Sigmoid colon (tissue), 7 donors: ENCODE measurements around the gene BCAS3. TPM values are rescaled to one million over a fixed set of nuclear protein-coding genes. Genes with fewer than 3 reads are reported as not detected.

Source experiments
- DNase-seq: peaks from one replicate; pipeline ENCODE4 v3.0.0-alpha.2; 2019
- H3K27ac ChIP-seq, 4 donors: fragments of 200-600 bp; sonication (generic); one replicate each; pipeline ENCODE4 v1.5.1; 2016 to 2019; ENCODE audit warnings: mild to moderate bottlenecking in 1 of 4
- H3K27me3 ChIP-seq, 3 donors: fragments of 200-600 bp; sonication (generic); one replicate each; pipeline ENCODE4 v1.5.1; 2019; ENCODE audit warnings: mild to moderate bottlenecking in 1 of 3
- H3K36me3 ChIP-seq, 4 donors: fragments of 200-600 bp; sonication (generic); one replicate each; pipeline ENCODE4 v1.5.1; 2016 to 2019
- H3K4me1 ChIP-seq, 4 donors: fragments of 200-600 bp; sonication (generic); one replicate each; pipeline ENCODE4 v1.5.1; 2017 to 2019
- H3K4me3 ChIP-seq, 4 donors: fragments of 200-600 bp; sonication (generic); one replicate each; pipeline ENCODE4 v1.5.1; 2017 to 2019; ENCODE audit warnings: mild to moderate bottlenecking in 2 of 4, moderate library complexity in 1 of 4
- H3K9me3 ChIP-seq, 4 donors: fragments of 200-600 bp in 3 of 4; sonication (generic) in 3 of 4; one replicate each; pipeline versions ENCODE4 v1.5.1 to v1.6.1; 2013 to 2019
- CTCF ChIP-seq, 4 experiments: fragments of 450-650 bp in 3 of 4; fragments of 200-600 bp in 1 of 4; IDR thresholded peaks; one replicate each; pipeline ENCODE4 v1.5.1; 2016 to 2019; ENCODE audit warnings: antibody characterized with exemption in 4 of 4, mild to moderate bottlenecking in 3 of 4, moderate library complexity in 2 of 4
- EP300 ChIP-seq, 4 donors: sonication (generic); formaldehyde crosslinking; IDR thresholded peaks; one replicate each; pipeline ENCODE4 v1.6.1; 2017; ENCODE audit warnings: antibody characterized with exemption in 4 of 4
- POLR2A ChIP-seq, 2 donors: fragments of 450-650 bp; IDR thresholded peaks; one replicate each; pipeline ENCODE4 v1.6.1; 2016; ENCODE audit warnings: antibody characterized with exemption in 2 of 2, mild to moderate bottlenecking in 2 of 2, moderate library complexity in 2 of 2
- POLR2AphosphoS5 ChIP-seq, 4 donors: sonication (generic); formaldehyde crosslinking; IDR thresholded peaks; one replicate each; pipeline ENCODE4 v1.6.1; 2017; ENCODE audit warnings: antibody characterized with exemption in 4 of 4
- WGBS, 2 donors: extraction: QIAGEN DNeasy Blood & Tissue Kit; methylation state at CpG; one replicate each; pipeline ENCODE4 v1.1.7; 2013; 5-methylcytosine and 5-hydroxymethylcytosine counted together
- intact Hi-C: fragments of 100-400 bp; cut with DNase I; formaldehyde crosslinking; loops from one replicate; pipeline ENCODE4 v1.15.1; 2023
- polyA plus RNA-seq, 3 donors: library from polyadenylated mRNA; stranded (reverse); fragments of 200-250 nt; gene quantifications; one replicate each; pipeline ENCODE4 v1.2.3, GENCODE V29; 2013
- total RNA-seq, 4 donors: library from RNA; depleted of rRNA; stranded (reverse); fragments of >200 nt; gene quantifications; one replicate each; pipeline ENCODE4 v1.1.0, GENCODE V29; 2016
- donor health status: healthy with polysubstance abuse.
- donor health status: Bipolar disorder and iron deficiency.
- donor health status: healthy.

The BCAS3 gene
- total and polyA plus RNA-seq, 7 donors = 6.3 to 38.5 (median 28.5) TPM

- Histone ChIP-seq H3K27me3 (no peaks in the 10 kb centered on the region), H3K27ac (peak overlapping the region in 1 of 4 donors; percentile 58), H3K36me3 (no peaks in the 10 kb centered on the region), H3K4me1 (no peaks in the 10 kb centered on the region), H3K4me3 (no peak overlapping the region), H3K9me3 (no peaks in the 10 kb centered on the region)
- TF ChIP-seq EP300 (IDR thresholded peaks at IDR 0.05) = no peak
- no peak for TF ChIP-seq CTCF (IDR thresholded peaks at IDR 0.05)
- no peak for TF ChIP-seq POLR2A (IDR thresholded peaks at IDR 0.05)
- no peak for TF ChIP-seq POLR2AphosphoS5 (IDR thresholded peaks at IDR 0.05)
- intact Hi-C loops = no loop called here
- WGBS, 2 donors = 40 to 73% methylated on average over 19 of the region's 19 CpGs
- no peak for DNase-seq
These were observed 689.2 kb downstream of the BCAS3 start for GRCh38 chr17:61366715-61367413.

GRCh38 chr17:61368049-61368831 lies 690.6 kb downstream of the BCAS3 start:
- DNase-seq = no peak
- TF ChIP-seq EP300 (IDR thresholded peaks at IDR 0.05) (no peak), CTCF (IDR thresholded peaks at IDR 0.05) (no peak), POLR2A (IDR thresholded peaks at IDR 0.05) (no peak), POLR2AphosphoS5 (IDR thresholded peaks at IDR 0.05) (no peak)
- 95 to 96% methylated on average over 27 of the region's 27 CpGs for WGBS, 2 donors
- Histone ChIP-seq H3K27ac (no peak overlapping the region), H3K9me3 (no peaks in the 10 kb centered on the region), H3K4me3 (no peak overlapping the region), H3K4me1 (no peaks in the 10 kb centered on the region), H3K27me3 (no peaks in the 10 kb centered on the region), H3K36me3 (no peaks in the 10 kb centered on the region)
- intact Hi-C loops = no loop called here

DNA sequence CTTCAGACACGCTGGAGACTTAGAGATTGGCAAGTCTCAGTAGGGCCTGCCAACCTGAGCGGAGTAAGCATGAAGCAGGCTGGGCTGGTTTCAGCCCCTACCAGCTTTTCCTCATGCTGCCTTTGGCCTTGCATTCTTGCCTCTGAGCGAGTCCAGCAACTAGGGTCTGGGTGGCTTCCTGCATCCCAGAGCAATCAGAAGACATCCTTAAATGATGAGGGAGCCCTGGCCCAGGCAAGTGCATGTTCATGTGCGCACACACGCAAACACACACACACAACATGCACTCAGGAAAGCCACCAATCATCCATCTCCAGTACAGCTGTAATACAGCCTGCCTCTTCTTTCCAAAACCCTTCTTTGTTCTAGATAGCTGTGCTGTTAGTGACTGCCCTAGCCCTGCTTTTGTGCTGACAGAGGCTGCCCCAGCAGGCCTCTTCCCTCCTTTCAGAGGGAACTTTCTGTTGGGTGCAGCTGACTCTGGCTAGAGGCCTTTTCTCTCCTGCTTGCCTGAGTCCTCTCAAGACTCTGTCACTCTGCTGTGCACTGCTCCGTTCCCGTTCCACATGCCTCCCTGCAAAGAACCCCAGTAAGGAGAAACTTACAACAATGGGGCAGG lies 691.3 kb downstream of the BCAS3 start:
- no peaks in the 10 kb centered on the region for H3K9me3 ChIP-seq
- H3K27me3 ChIP-seq = no peaks in the 10 kb centered on the region
- intact Hi-C loops = no loop called here
- H3K27ac ChIP-seq = no peak overlapping the region
- TF ChIP-seq POLR2AphosphoS5 (IDR thresholded peaks at IDR 0.05) (no peak), CTCF (IDR thresholded peaks at IDR 0.05) (no peak), POLR2A (IDR thresholded peaks at IDR 0.05) (no peak), EP300 (IDR thresholded peaks at IDR 0.05) (no peak)
- H3K36me3 ChIP-seq = no peaks in the 10 kb centered on the region
- WGBS, 2 donors = 93 to 96% methylated on average over 7 of the region's 7 CpGs
- H3K4me1 ChIP-seq = no peaks in the 10 kb centered on the region
- no peak overlapping the region for H3K4me3 ChIP-seq
- DNase-seq = no peak

GRCh38 chr17:61369751-61370150 lies 692.1 kb downstream of the BCAS3 start:
- WGBS, 2 donors = 96 to 97% methylated on average over 10 of the region's 10 CpGs
- Histone ChIP-seq H3K9me3 (no peaks in the 10 kb centered on the region), H3K36me3 (no peaks in the 10 kb centered on the region), H3K4me3 (no peak overlapping the region), H3K27me3 (no peaks in the 10 kb centered on the region), H3K4me1 (no peaks in the 10 kb centered on the region), H3K27ac (no peak overlapping the region)
- no peak for DNase-seq
- intact Hi-C loops = no loop called here
- TF ChIP-seq POLR2AphosphoS5 (IDR thresholded peaks at IDR 0.05) = no peak
- TF ChIP-seq CTCF (IDR thresholded peaks at IDR 0.05) = no peak
- no peak for TF ChIP-seq POLR2A (IDR thresholded peaks at IDR 0.05)
- no peak for TF ChIP-seq EP300 (IDR thresholded peaks at IDR 0.05)
